IPS DF 6.9 (cell line): Measurements from ENCODE around the gene ADRA1B.
"Not testable (repeated sequence)": the region's sequence is repeated elsewhere in the genome, so short reads cannot be mapped to it uniquely, and the experiment has no call there.

Experiments
- DNase-seq: peaks from one replicate; pipeline ENCODE4 v3.0.0-alpha.2; 2013; ENCODE audit warnings: low read depth, low spot score
- H3K27ac ChIP-seq: one replicate; pipeline ENCODE4 v1.5.1; 2013; ENCODE audit warnings: low read length, control low read depth
- H3K27me3 ChIP-seq: 2 replicates; pipeline ENCODE4 v1.6.1; 2013; ENCODE audit warnings: mild to moderate bottlenecking, low read length; ENCODE audit not compliant: control insufficient read depth, insufficient read depth
- H3K36me3 ChIP-seq: 2 replicates; pipeline ENCODE4 v1.6.1; 2013; ENCODE audit warnings: low read length; ENCODE audit not compliant: control insufficient read depth, insufficient read depth
- H3K4me1 ChIP-seq: 2 replicates; pipeline ENCODE4 v1.6.1; 2013; ENCODE audit warnings: low read length; ENCODE audit not compliant: control insufficient read depth, insufficient read depth
- H3K4me3 ChIP-seq: 2 replicates; pipeline ENCODE4 v1.5.1; 2013; ENCODE audit warnings: mild to moderate bottlenecking, low read length
- H3K9me3 ChIP-seq: 2 replicates; pipeline ENCODE4 v1.6.1; 2013; ENCODE audit warnings: low read length, inconsistent platforms; ENCODE audit not compliant: control insufficient read depth, insufficient read depth
- WGBS: extraction: QIAGEN DNeasy Blood & Tissue Kit; methylation state at CpG from one replicate; pipeline ENCODE4 v1.1.7; 2013; ENCODE audit warnings: mixed read lengths, missing lambda C conversion rate; ENCODE audit not compliant: insufficient read length, insufficient coverage; 5-methylcytosine and 5-hydroxymethylcytosine counted together

The ADRA1B gene

DNA sequence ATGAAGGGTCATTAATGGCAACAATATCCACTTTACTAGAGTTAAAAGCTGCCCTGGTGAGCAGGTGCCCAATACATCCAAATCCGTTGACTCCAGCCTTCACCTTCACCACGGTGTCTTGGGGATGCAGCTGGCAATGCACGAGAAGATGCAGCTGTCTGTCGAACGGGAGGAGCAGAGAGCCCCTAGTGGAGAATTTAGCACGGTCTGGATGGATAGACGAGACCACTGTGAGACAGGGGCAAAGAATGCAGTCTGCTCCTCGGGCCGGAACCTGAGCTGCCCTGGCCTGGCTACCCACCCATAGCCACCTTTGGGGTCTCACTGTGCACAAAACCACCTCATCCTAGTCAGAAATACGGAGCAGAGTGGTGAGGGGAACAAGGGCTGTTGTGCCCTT lies 35.1 kb downstream of the ADRA1B start:
- WGBS = no CpG with 5 or more reads among the region's 10 CpGs
- no peaks in the 10 kb centered on the region for H3K9me3 ChIP-seq

DNA sequence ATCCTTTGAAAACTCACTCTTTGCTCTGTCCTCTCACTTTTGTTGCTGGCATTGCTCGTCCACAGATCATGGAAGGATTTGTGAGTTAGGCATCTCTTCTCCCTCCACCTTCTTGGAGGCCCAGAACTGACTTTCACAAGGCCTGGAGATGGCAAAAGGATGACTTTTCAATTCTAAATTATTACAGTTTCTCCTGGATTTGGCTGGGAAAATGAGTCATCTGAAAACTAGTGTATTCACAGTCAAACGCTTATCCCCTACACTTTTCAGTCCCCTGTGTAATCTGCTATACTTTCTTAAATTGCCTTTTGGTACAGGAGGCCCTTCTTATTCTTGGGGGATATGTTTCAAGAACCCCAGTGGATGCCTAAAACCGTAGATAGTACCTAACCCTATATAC lies 35.6 kb downstream of the ADRA1B start:
- Histone ChIP-seq H3K9me3 (no peaks in the 10 kb centered on the region), H3K4me3 (no peak overlapping the region), H3K27ac (no peak overlapping the region), H3K36me3 (no peaks in the 10 kb centered on the region), H3K4me1 (no peaks in the 10 kb centered on the region), H3K27me3 (no peaks in the 10 kb centered on the region)
- no CpG with 5 or more reads among the region's 3 CpGs for WGBS
- DNase-seq = no peak

More for the DNA sequence above, 35.1 kb downstream of the ADRA1B start:
- Histone ChIP-seq H3K27me3 (no peaks in the 10 kb centered on the region), H3K27ac (no peak overlapping the region), H3K4me1 (no peaks in the 10 kb centered on the region), H3K36me3 (no peaks in the 10 kb centered on the region), H3K4me3 (no peak overlapping the region)
- no peak for DNase-seq

DNA sequence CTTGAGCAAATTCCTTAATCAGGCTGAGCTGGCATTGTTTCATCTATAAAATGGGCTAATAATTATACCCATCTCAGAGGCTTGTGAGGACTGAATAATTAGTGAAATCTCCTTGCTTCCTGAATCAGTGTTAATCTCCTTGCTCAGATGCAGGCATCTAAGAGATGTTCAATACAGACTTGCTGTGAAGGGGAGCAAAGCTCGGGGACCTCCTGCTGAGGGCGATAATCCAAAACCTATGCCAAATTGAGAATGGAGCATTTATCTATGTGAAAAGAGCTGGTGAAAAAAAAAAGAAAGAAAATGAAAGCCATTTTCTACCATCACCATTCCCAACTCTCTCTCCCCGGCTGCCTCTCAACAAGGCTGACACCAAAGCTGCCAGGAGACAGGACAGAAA lies 37.3 kb downstream of the ADRA1B start:
- Histone ChIP-seq H3K4me3 (no peak overlapping the region), H3K9me3 (no peaks in the 10 kb centered on the region), H3K36me3 (no peaks in the 10 kb centered on the region), H3K27me3 (no peaks in the 10 kb centered on the region), H3K4me1 (no peaks in the 10 kb centered on the region), H3K27ac (no peak overlapping the region)
- DNase-seq = no peak
- WGBS = no CpG with 5 or more reads among the region's 3 CpGs

DNA sequence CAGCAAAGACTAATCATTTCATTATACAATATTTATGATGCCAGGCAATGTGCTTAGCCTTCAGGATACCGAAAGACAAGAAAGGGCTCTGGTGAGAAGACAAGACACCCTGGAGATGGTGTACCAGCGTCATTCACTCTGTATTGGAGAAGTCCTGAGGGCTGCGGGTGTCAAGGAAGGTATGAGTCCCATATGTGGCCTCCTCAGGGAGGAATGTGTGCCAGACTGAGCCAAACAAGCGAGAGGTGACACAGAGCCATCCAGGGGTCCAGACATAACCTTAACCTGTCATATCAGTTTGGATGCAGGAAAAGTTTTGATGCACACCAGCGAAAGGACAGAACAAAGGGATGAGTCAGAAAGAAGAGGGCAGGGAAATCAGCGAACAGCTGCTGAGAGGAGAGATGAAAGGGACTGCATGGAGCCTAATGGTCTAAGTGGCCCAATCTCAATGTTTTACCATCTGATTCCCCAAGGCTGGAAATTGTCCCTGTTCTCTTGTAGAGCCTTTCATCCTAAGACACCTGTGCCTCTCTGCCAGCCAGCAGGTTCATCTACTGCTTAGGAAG lies 38.9 kb downstream of the ADRA1B start:
- H3K9me3 ChIP-seq = no peaks in the 10 kb centered on the region
- no peaks in the 10 kb centered on the region for H3K4me1 ChIP-seq
- H3K27ac ChIP-seq = no peak overlapping the region
- no CpG with 5 or more reads among the region's 6 CpGs for WGBS
- no peak overlapping the region for H3K4me3 ChIP-seq
- H3K36me3 ChIP-seq = no peaks in the 10 kb centered on the region
- DNase-seq = no peak
- no peaks in the 10 kb centered on the region for H3K27me3 ChIP-seq

DNA sequence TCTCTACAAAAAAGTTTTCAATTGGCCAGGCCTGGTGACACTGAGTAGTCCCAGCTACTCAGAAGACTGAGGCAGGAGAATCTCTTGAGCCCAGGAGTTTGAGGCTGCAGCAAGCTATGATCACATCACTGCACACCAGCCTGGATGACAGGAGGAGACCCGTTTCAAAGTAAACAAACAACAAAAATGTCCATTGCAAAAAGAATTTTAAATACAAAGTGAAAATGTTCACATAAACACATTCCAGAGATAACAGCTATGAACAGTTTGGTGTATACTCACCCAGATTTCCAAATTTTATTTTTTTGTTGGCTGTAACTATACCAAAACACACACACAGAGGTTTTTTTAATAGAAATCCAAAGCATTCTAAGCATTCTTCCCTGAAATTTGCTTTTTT lies 39.8 kb downstream of the ADRA1B start:
- WGBS = no CpG with 5 or more reads among the region's 1 CpG
- H3K36me3 ChIP-seq = no peaks in the 10 kb centered on the region
- no peak overlapping the region for H3K27ac ChIP-seq
- H3K4me3 ChIP-seq = no peak overlapping the region
- DNase-seq = no peak
- no peaks in the 10 kb centered on the region for H3K4me1 ChIP-seq
- no peaks in the 10 kb centered on the region for H3K27me3 ChIP-seq
- H3K9me3 ChIP-seq = no peaks in the 10 kb centered on the region

DNA sequence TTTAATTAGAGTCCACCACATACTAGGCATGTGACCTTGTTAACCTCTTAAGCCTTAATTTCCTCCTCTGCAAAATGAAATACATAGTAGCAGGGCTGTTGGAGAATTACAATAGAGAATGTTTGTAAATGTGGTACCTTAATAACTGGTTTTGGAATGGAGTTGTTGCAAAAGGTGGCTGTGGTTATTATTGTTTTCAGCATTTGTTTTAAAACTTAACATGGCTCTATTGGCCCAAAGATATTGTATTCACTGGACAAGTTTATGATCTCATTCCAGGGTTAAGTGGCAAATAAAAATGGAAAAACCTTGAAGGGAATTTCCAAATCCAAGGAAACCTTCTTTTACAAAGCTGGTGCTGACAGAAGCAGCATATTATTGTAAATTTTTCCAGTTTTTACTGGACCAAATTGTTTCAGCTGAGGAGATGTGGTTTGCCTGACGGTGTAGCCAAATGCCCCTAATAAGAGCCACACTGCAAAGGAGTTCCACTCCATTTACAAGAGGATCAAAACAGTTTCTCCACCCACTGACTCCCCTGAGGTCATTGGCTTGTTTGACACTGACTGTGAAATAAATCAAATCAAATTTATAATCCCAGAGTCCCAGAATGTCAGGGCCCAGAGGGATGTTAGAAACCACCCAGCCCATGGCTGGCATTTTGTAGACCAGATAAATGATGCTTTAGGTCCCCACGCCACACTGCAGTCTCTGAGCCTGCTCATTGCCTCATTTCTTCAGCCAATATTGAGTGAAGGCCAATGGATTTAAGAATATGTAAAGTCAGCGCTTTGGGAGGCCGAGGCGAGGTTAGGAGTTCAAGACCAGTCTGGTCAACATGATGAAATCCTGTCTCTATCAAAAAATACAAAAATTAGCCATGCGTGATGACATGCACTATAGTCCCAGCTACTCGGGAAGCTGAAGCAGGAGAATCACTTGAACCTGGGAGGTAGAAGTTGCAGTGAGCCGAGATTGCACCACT lies 45.2 kb downstream of the ADRA1B start:
- no CpG with 5 or more reads among the region's 8 CpGs for WGBS
- Histone ChIP-seq H3K4me3 (no peak overlapping the region), H3K36me3 (no peaks in the 10 kb centered on the region), H3K9me3 (no peaks in the 10 kb centered on the region), H3K27me3 (no peaks in the 10 kb centered on the region), H3K27ac (no peak overlapping the region), H3K4me1 (no peaks in the 10 kb centered on the region)
- DNase-seq = no peak

DNA sequence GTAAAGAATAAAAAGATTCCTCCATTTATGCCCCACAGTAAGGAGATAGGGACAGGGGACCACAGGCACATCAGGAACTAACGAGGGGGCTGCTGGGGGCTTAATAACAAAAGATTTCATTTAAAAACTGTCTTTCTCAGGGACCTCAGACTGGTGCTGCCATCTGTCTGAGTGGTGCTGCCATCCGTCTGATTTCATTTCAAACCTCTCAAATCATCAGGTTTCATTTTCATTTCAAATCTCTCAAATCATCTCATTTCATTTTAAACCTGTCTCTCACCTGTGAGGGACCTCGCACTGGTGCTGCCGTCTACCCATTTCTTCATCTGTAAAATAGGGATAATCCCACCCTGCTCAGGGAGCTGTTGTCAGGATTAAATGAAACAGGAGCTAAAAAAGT lies 45.9 kb downstream of the ADRA1B start:
- WGBS = no CpG with 5 or more reads among the region's 4 CpGs
- Histone ChIP-seq H3K4me3 (no peak overlapping the region), H3K27me3 (no peaks in the 10 kb centered on the region), H3K9me3 (no peaks in the 10 kb centered on the region), H3K4me1 (no peaks in the 10 kb centered on the region), H3K27ac (no peak overlapping the region), H3K36me3 (no peaks in the 10 kb centered on the region)
- no peak for DNase-seq

DNA sequence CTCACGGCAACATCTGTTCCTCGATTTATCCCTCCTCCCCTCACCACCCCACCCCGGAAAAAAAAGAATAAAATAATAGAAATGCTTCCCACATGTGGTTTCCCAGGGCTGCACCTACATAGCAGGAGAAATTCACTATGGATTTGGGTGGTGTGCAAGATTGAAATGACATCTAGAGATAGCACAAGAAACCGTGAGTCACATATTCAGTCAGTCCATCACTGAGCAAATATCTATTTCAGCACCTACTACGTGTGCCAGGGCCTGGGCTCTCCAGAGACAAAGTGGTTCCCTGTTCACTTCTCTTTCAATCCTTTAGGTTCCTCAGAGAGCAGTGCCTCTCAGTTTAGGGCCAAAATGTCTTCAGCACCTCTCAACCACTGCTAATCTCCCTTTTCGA lies 47.7 kb downstream of the ADRA1B start:
- H3K4me3 ChIP-seq = no peak overlapping the region
- no peaks in the 10 kb centered on the region for H3K9me3 ChIP-seq
- no peak overlapping the region for H3K27ac ChIP-seq
- H3K4me1 ChIP-seq = no peaks in the 10 kb centered on the region; the same call in 1 of the 2 replicates
- DNase-seq = no peak
- no peaks in the 10 kb centered on the region for H3K36me3 ChIP-seq
- no peaks in the 10 kb centered on the region for H3K27me3 ChIP-seq
- no CpG with 5 or more reads among the region's 6 CpGs for WGBS

DNA sequence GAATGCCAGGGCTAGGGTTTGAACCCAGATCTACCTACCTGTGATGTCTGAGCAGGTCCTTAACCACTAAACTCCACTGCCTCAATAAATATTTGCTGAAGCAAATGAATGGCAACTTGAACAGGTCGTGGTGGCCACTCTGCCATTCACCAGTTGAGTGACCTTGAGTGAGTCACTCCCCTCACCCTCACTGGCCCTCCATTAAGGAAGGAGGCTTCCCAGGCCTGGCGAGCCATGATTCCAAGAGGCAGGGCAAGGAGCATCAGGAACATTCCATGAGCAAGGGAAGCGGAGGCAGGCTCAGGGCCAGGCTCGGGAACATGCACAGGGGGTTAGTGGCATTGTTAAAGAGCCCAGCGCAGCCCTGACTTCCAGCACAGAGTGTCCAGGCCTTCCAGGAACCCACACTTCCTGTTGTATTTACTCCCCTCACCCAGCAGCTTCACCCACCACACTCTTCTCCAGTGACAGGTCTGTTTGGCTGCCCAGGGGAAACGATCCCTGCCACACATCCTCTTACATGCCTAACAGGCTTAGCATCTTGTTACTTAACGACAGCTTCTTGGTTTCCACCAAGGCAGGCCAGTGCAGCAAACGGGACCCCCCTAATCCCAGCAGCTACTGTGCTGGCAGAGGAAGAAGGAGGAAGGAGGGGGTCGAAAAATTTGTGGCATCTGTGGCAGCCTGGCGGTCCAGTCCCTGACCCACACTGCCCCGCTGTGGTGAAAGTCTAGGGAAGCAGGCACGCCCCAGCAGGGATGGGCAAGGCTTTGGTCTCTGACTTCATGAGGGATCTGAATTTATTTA lies 49.0 kb downstream of the ADRA1B start:
- no peaks in the 10 kb centered on the region for H3K36me3 ChIP-seq
- no peaks in the 10 kb centered on the region for H3K27me3 ChIP-seq
- H3K9me3 ChIP-seq = no peaks in the 10 kb centered on the region
- H3K4me3 ChIP-seq = no peak overlapping the region
- WGBS = no CpG with 5 or more reads among the region's 12 CpGs
- no peak overlapping the region for H3K27ac ChIP-seq
- DNase-seq = no peak
- H3K4me1 ChIP-seq = no peaks in the 10 kb centered on the region; the same call in 1 of the 2 replicates

DNA sequence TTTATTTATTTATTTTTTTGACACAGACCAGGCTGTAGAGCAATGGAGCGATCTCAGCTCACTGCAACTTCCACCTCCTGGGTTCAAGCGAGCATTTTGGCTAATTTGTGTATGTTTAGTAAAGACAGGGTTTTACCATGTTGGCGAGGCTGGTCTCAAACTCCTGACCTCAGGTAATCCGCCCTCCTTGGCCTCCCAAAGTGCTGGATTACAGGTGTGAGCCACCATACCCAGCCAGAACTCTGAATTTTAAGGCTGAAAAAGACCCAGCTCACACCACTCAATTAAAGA lies 49.5 kb downstream of the ADRA1B start:
- not testable (repeated sequence) for H3K4me3 ChIP-seq, H3K4me1 ChIP-seq, DNase-seq, H3K9me3 ChIP-seq, H3K27ac ChIP-seq, H3K27me3 ChIP-seq, H3K36me3 ChIP-seq
- no CpG with 5 or more reads among the region's 4 CpGs for WGBS
